KMS-11 (cell line): ENCODE results near the gene FLT4.

Source experiments
- H2AFZ ChIP-seq: fragments of 200-600 bp; sonication (generic); 2 replicates; pipeline ENCODE4 v1.6.1; 2016; ENCODE audit warnings: antibody characterized with exemption, mixed run types, low read depth
- H3K27ac ChIP-seq: fragments of 200-600 bp; sonication (generic); 2 replicates; pipeline ENCODE4 v1.6.1; 2016; ENCODE audit warnings: mild to moderate bottlenecking, mixed run types
- H3K27me3 ChIP-seq: fragments of 200-600 bp; sonication (generic); 2 replicates; pipeline ENCODE4 v1.6.1; 2017; ENCODE audit warnings: mild to moderate bottlenecking, low read depth, mixed run types, moderate library complexity; ENCODE audit not compliant: insufficient read depth
- H3K36me3 ChIP-seq: fragments of 200-600 bp; sonication (generic); 2 replicates; pipeline ENCODE4 v1.6.1; 2017; ENCODE audit warnings: mild to moderate bottlenecking, mixed run types; ENCODE audit not compliant: insufficient read depth
- H3K4me1 ChIP-seq: fragments of 200-600 bp; sonication (generic); 2 replicates; pipeline ENCODE4 v1.6.1; 2016; ENCODE audit warnings: mild to moderate bottlenecking, low read depth, mixed run types; ENCODE audit not compliant: poor library complexity, severe bottlenecking
- H3K4me2 ChIP-seq: fragments of 200-600 bp; sonication (generic); 2 replicates; pipeline ENCODE4 v1.7.0; 2016; ENCODE audit warnings: mild to moderate bottlenecking, mixed run types
- H3K4me3 ChIP-seq: fragments of 200-600 bp; sonication (generic); IDR thresholded peaks from 2 replicates; pipeline ENCODE4 v1.6.1; 2017; ENCODE audit warnings: low read depth, low read length, mixed read lengths; ENCODE audit not compliant: insufficient read depth
- H3K79me2 ChIP-seq: fragments of 200-600 bp; sonication (generic); 2 replicates; pipeline ENCODE4 v1.6.1; 2016; ENCODE audit warnings: low read depth, mixed run types; ENCODE audit not compliant: insufficient read depth
- H3K9ac ChIP-seq: fragments of 200-600 bp; sonication (generic); 2 replicates; pipeline ENCODE4 v1.6.1; 2016; ENCODE audit warnings: mild to moderate bottlenecking, mixed run types
- H4K20me1 ChIP-seq: fragments of 200-600 bp; sonication (generic); 2 replicates; pipeline ENCODE4 v1.6.1; 2016; ENCODE audit warnings: mild to moderate bottlenecking, mixed run types; ENCODE audit not compliant: insufficient read depth
- TF ChIP-seq, protein P1 (sequence below): fragments of 200-600 bp; sonication (generic); conservative IDR thresholded peaks from 2 replicates; pipeline ENCODE4 v1.6.1; 2017; ENCODE audit warnings: low read depth, mild to moderate bottlenecking, antibody characterized with exemption, low read length, moderate library complexity, mixed read lengths

Gene FLT4

DNA sequence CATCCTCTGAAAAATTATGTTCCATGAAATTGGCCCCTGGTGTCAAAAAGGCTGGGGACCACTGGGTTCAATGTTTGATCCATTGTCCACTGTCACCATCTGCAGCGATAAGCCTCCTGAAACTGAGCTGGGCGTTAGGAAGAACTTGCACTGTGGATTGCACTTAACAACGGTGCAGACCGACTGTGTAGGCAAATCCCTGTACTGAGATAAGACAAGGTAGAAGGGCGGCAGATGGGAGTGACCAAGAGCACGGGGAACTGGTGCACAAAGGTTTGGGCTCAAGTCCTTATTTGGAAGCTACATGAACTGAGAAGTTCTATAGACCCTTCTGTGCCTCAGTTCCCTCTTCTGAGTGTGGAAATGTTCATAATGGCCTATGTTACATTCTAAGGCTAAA, 41.6 kb upstream of the FLT4 start:
- H3K4me3 ChIP-seq = no peak overlapping the region
- H2AFZ ChIP-seq = no peak overlapping the region
- H3K79me2 ChIP-seq = no peaks in the 10 kb centered on the region
- H3K4me2 ChIP-seq = no peak overlapping the region
- no peak overlapping the region for H3K9ac ChIP-seq
- H4K20me1 ChIP-seq = no peaks in the 10 kb centered on the region
- no peaks in the 10 kb centered on the region for H3K27me3 ChIP-seq
- TF ChIP-seq, protein P1, sequence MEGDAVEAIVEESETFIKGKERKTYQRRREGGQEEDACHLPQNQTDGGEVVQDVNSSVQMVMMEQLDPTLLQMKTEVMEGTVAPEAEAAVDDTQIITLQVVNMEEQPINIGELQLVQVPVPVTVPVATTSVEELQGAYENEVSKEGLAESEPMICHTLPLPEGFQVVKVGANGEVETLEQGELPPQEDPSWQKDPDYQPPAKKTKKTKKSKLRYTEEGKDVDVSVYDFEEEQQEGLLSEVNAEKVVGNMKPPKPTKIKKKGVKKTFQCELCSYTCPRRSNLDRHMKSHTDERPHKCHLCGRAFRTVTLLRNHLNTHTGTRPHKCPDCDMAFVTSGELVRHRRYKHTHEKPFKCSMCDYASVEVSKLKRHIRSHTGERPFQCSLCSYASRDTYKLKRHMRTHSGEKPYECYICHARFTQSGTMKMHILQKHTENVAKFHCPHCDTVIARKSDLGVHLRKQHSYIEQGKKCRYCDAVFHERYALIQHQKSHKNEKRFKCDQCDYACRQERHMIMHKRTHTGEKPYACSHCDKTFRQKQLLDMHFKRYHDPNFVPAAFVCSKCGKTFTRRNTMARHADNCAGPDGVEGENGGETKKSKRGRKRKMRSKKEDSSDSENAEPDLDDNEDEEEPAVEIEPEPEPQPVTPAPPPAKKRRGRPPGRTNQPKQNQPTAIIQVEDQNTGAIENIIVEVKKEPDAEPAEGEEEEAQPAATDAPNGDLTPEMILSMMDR = no peak
- H3K36me3 ChIP-seq = no peaks in the 10 kb centered on the region
- H3K4me1 ChIP-seq = no peaks in the 10 kb centered on the region
- H3K27ac ChIP-seq = no peak overlapping the region

DNA sequence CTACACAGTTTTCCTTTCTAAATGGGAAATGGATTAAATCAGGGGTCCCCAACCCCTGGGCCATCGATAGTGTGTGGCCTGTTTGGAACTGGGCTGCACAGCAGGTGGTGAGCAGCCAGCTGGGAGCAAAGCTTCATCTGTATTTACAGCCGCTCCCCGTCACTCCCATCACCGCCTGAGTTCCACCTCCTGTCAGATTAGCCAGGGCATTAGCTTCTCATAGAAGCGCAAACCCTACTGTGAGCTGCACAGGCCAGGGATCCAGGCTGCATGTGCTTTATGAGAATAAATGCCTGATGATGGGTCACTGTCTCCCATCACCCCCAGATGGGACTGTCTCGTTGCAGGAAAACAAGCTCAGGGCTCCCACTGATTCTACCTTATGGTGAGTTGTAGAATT, 41.2 kb upstream of the FLT4 start:
- H4K20me1 ChIP-seq = no peaks in the 10 kb centered on the region
- H3K4me3 ChIP-seq = no peak overlapping the region
- no peak overlapping the region for H3K27ac ChIP-seq
- no peaks in the 10 kb centered on the region for H3K27me3 ChIP-seq
- no peak overlapping the region for H2AFZ ChIP-seq
- TF ChIP-seq, protein P1 = no peak
- H3K4me1 ChIP-seq = no peaks in the 10 kb centered on the region
- H3K9ac ChIP-seq = no peak overlapping the region
- no peaks in the 10 kb centered on the region for H3K36me3 ChIP-seq
- H3K79me2 ChIP-seq = no peaks in the 10 kb centered on the region
- H3K4me2 ChIP-seq = no peak overlapping the region

DNA sequence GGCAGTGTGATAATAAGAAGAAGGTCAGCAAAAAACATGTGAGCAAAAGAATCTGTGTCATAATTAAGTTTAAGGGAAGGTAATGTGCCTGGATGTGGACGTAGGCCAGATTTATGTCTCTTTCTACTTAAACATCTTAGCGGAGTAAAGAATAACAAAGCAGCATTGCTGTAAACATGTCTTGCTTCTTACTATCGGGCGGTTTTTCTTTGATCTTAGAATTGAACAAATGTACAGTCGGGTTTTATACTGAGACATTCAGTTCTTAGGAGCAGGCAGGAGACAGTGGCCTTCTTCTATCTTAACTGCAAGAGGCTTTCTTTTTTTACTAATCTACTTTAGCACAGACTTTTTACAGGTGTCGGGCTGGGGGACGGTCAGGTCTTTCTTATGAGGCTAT, 40.4 kb upstream of the FLT4 start:
- no peaks in the 10 kb centered on the region for H4K20me1 ChIP-seq
- no peak overlapping the region for H3K4me3 ChIP-seq
- no peak overlapping the region for H2AFZ ChIP-seq
- TF ChIP-seq, protein P1 = no peak
- H3K27ac ChIP-seq = no peak overlapping the region
- H3K9ac ChIP-seq = no peak overlapping the region
- H3K4me1 ChIP-seq = no peaks in the 10 kb centered on the region
- H3K36me3 ChIP-seq = no peaks in the 10 kb centered on the region
- no peaks in the 10 kb centered on the region for H3K79me2 ChIP-seq
- H3K27me3 ChIP-seq = no peaks in the 10 kb centered on the region
- H3K4me2 ChIP-seq = no peak overlapping the region

DNA sequence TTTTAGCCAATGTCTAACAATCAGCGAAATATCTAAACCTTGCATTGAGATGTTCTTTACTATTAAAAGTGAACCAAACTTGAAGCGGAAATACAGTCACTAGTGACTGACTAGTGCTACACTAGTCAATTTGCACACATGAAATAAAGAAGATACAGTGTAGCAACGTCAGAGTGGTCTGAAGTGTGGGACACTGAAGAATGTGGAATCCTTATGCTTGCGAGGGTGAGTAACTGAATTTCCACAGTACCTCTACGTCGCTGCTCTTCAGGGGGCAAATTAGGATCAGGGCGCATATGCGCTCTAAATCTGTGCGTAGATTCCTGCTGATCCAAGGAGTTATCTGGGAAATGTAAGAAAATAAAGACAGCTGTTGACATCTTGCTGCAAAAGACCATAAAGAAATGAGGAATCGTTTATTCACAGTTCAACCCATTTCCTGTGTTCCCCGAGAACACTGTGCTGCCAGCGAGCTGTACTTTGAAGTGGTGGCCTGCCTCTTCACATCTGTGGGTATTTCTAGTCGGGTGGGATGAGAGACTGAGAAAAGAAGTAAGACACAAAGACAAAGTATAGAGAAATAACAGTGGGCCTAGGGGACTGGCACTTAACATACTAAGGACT, 39.8 kb upstream of the FLT4 start:
- Histone ChIP-seq H3K9ac (no peak overlapping the region), H4K20me1 (no peaks in the 10 kb centered on the region), H3K79me2 (no peaks in the 10 kb centered on the region), H3K36me3 (no peaks in the 10 kb centered on the region), H3K4me1 (no peaks in the 10 kb centered on the region), H3K4me2 (no peak overlapping the region), H3K27me3 (no peaks in the 10 kb centered on the region), H3K27ac (no peak overlapping the region), H3K4me3 (no peak overlapping the region), H2AFZ (no peak overlapping the region)
- TF ChIP-seq, protein P1 = no peak
